Measurements from ENCODE around the gene SPAG16. TPM values are rescaled to one million over a fixed set of nuclear protein-coding genes. Genes with fewer than 3 reads are reported as not detected.

SPAG16 gene
- total RNA-seq, 1 experiment from 2014 or later = 0.30 TPM

DNA sequence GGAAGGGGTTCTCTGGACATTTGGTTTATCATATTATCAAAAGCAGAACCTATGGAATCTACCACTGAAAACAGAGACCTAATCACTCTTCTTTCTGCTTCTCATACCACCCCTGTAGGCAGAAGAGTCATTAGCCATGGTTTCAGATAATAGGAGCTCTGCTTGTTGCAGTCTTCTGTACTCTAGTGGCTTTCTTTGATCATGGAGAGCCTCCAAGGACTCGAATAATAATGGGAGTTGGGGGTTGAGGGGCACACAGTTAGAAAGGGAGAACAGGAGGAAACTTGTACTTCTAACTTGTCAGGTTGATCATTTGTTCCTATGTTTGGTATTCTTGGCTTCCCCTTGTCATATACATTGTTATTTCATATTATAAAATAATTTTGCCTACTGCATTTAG, 1074.2 kb downstream of the SPAG16 start:
- H3K79me2 ChIP-seq (ENCODE audit: insufficient read depth, low read length) = no peaks in the 10 kb centered on the region
- DNase-seq (ENCODE audit: low read depth, low spot score) (no peak), ATAC-seq (no peak)
- H3K27ac ChIP-seq (ENCODE audit: low read depth, low read length) = no peak overlapping the region
- H4K20me1 ChIP-seq (ENCODE audit: insufficient read depth) = no peaks in the 10 kb centered on the region
- no peak overlapping the region for H3K4me2 ChIP-seq (ENCODE audit: low read length)
- CTCF ChIA-PET = no interaction called here
- H3K27me3 ChIP-seq (ENCODE audit: insufficient read depth, low read length) = no peaks in the 10 kb centered on the region
- H3K9me2 ChIP-seq (ENCODE audit: insufficient read depth) = no peaks in the 10 kb centered on the region
- POLR2A ChIA-PET = no interaction called here
- intact Hi-C loops (cut with micrococcal nuclease) = no loop called here
- no peak for TF ChIP-seq ZNF274 (IDR thresholded peaks at IDR 0.05; ENCODE audit: low read depth, low read length)
- no peak for TF ChIP-seq TCF7L2 (IDR thresholded peaks at IDR 0.05; ENCODE audit: borderline replicate concordance, extremely low read depth, insufficient read depth, insufficient read length)
- TF ChIP-seq CBX3 (IDR thresholded peaks at IDR 0.05; ENCODE audit: low read depth) = no peak
- TF ChIP-seq EZH2 (IDR thresholded peaks at IDR 0.05) = no peak
- TF ChIP-seq, protein P1, sequence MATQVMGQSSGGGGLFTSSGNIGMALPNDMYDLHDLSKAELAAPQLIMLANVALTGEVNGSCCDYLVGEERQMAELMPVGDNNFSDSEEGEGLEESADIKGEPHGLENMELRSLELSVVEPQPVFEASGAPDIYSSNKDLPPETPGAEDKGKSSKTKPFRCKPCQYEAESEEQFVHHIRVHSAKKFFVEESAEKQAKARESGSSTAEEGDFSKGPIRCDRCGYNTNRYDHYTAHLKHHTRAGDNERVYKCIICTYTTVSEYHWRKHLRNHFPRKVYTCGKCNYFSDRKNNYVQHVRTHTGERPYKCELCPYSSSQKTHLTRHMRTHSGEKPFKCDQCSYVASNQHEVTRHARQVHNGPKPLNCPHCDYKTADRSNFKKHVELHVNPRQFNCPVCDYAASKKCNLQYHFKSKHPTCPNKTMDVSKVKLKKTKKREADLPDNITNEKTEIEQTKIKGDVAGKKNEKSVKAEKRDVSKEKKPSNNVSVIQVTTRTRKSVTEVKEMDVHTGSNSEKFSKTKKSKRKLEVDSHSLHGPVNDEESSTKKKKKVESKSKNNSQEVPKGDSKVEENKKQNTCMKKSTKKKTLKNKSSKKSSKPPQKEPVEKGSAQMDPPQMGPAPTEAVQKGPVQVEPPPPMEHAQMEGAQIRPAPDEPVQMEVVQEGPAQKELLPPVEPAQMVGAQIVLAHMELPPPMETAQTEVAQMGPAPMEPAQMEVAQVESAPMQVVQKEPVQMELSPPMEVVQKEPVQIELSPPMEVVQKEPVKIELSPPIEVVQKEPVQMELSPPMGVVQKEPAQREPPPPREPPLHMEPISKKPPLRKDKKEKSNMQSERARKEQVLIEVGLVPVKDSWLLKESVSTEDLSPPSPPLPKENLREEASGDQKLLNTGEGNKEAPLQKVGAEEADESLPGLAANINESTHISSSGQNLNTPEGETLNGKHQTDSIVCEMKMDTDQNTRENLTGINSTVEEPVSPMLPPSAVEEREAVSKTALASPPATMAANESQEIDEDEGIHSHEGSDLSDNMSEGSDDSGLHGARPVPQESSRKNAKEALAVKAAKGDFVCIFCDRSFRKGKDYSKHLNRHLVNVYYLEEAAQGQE (IDR thresholded peaks at IDR 0.05; ENCODE audit: low read depth) = no peak
- no peak for TF ChIP-seq JUND (IDR thresholded peaks at IDR 0.05)
- TF ChIP-seq, protein P2, sequence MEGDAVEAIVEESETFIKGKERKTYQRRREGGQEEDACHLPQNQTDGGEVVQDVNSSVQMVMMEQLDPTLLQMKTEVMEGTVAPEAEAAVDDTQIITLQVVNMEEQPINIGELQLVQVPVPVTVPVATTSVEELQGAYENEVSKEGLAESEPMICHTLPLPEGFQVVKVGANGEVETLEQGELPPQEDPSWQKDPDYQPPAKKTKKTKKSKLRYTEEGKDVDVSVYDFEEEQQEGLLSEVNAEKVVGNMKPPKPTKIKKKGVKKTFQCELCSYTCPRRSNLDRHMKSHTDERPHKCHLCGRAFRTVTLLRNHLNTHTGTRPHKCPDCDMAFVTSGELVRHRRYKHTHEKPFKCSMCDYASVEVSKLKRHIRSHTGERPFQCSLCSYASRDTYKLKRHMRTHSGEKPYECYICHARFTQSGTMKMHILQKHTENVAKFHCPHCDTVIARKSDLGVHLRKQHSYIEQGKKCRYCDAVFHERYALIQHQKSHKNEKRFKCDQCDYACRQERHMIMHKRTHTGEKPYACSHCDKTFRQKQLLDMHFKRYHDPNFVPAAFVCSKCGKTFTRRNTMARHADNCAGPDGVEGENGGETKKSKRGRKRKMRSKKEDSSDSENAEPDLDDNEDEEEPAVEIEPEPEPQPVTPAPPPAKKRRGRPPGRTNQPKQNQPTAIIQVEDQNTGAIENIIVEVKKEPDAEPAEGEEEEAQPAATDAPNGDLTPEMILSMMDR (IDR thresholded peaks at IDR 0.05 in 2 of 3, conservative IDR thresholded peaks at IDR 0.05 in 1 of 3; ENCODE audit: borderline replicate concordance in 1 of 3, insufficient read depth in 1 of 3, low read depth in 2 of 3, low read length in 2 of 3) = no peak
- TF ChIP-seq ZFX (IDR thresholded peaks at IDR 0.05) = no peak
- TF ChIP-seq EGR1 (IDR thresholded peaks at IDR 0.05; ENCODE audit: low read depth) = no peak
- TF ChIP-seq MAX (IDR thresholded peaks at IDR 0.05) = no peak
- no peak for TF ChIP-seq YY1 (IDR thresholded peaks at IDR 0.05; ENCODE audit: extremely low read depth, insufficient replicate concordance, low read depth, low read length)
- TF ChIP-seq CEBPB (IDR thresholded peaks at IDR 0.05; ENCODE audit: low read depth) = no peak
- H3K4me1 ChIP-seq (ENCODE audit: control insufficient read depth in 1 of 2, insufficient read depth in 2 of 2, low read length in 2 of 2) = no peaks in the 10 kb centered on the region
- no peaks in the 10 kb centered on the region for H3K36me3 ChIP-seq (ENCODE audit: control insufficient read depth in 1 of 2, insufficient read depth in 2 of 2, low read length in 2 of 2)
- H2AFZ ChIP-seq (ENCODE audit: low read depth, low read length, poor library complexity, severe bottlenecking) = no peak overlapping the region
- BruUV-seq (replicated peaks) = no TSS peak
- H3K9ac ChIP-seq (ENCODE audit: low read length) = no peak overlapping the region
- RAD21 ChIA-PET (ENCODE audit: low non-redundant PET in 1 of 2, low total read pairs in 2 of 2, uncharacterized antibody in 2 of 2, unreplicated experiment in 2 of 2) = no interaction called here
- no peaks in the 10 kb centered on the region for H3K9me3 ChIP-seq (ENCODE audit: control insufficient read depth in 1 of 2, insufficient read depth in 1 of 2, low read depth in 1 of 2, low read length in 2 of 2)
- no peak overlapping the region for H3K4me3 ChIP-seq (replicated peaks in 1 of 2; ENCODE audit: low read depth in 1 of 2, low read length in 2 of 2)
